K562 (cell line): ENCODE results near the gene ENO2. TPM values are rescaled to one million over a fixed set of nuclear protein-coding genes. Genes with fewer than 3 reads are reported as not detected.

Experiments used
- ATAC-seq: fragments of 200-7000 bp; cut with Tn5 transposase; 3 replicates; pipeline ENCODE4 v1.9.1; 2020; ENCODE audit warnings: moderate library complexity
- BruUV-seq: library from RNA; stranded (reverse); fragments of 400-500 nt; replicated peaks from 2 replicates; lab custom pipeline; 2021; lab: Mats Ljungman, UMichigan
- CTCF ChIA-PET: fragments of 300-600 bp; formaldehyde crosslinking; extraction: SDS; loops from one replicate; lab custom pipeline; 2021; ENCODE audit warnings: low intra/inter-chr PET ratio; lab: Yijun Ruan, JAX
- POLR2A ChIA-PET: fragments of 300-600, 350-650 bp; sonication (Branson Sonifier 250); formaldehyde crosslinking; extraction: SDS; loops from one replicate; lab custom pipeline; 2021; ENCODE audit warnings: antibody characterized with exemption, inconsistent platforms; lab: Yijun Ruan, JAX
- DNase-seq, 4 experiments: peaks; one replicate each; pipeline versions ENCODE4 v3.0.0 to v3.0.0-alpha.2; 2011 to 2018; ENCODE audit warnings: low spot score in 3 of 4, mixed read lengths in 3 of 4; ENCODE audit errors: extremely low read depth in 1 of 4
- FAIRE-seq: peaks from 2 replicates; lab custom pipeline; 2011; peaks lifted over from hg19 to GRCh38; lab: Jason Lieb, UNC
- H2AFZ ChIP-seq: 2 replicates; pipeline ENCODE4 v1.6.0; 2011; ENCODE audit warnings: low read depth, low read length, control low read depth, inconsistent platforms
- H3K27ac ChIP-seq: fragments of 200-600 bp; 3 replicates; pipeline ENCODE4 v1.8.0; 2011; ENCODE audit warnings: low read depth, mild to moderate bottlenecking, control low read depth, inconsistent platforms, low read length, moderate library complexity, mixed read lengths; ENCODE audit errors: extremely low read depth
- H3K27me3 ChIP-seq, 2 experiments: fragments of 300-600 bp in 1 of 2; 2 replicates in 1 of 2; 3 replicates in 1 of 2; pipeline versions ENCODE4 v1.6.0 to v1.8.0; 2011; ENCODE audit warnings: inconsistent platforms in 2 of 2, low read length in 2 of 2, mild to moderate bottlenecking in 1 of 2, mixed read lengths in 1 of 2, moderate library complexity in 1 of 2; ENCODE audit not compliant: control insufficient read depth in 2 of 2, insufficient read depth in 2 of 2
- H3K36me3 ChIP-seq: fragments of 300-600 bp; 3 replicates; pipeline ENCODE4 v1.8.0; 2011; ENCODE audit warnings: mild to moderate bottlenecking, low read length, inconsistent platforms; ENCODE audit not compliant: control insufficient read depth, insufficient read depth
- H3K4me1 ChIP-seq, 2 experiments: fragments of 200-600 bp in 1 of 2; replicated peaks in 1 of 2; 2 replicates in 1 of 2; 3 replicates in 1 of 2; pipeline versions ENCODE4 v1.5.1 to v1.8.0; 2011; ENCODE audit warnings: inconsistent platforms in 2 of 2, low read length in 2 of 2, mild to moderate bottlenecking in 1 of 2, mixed read lengths in 1 of 2, moderate library complexity in 1 of 2; ENCODE audit not compliant: control insufficient read depth in 2 of 2, insufficient read depth in 2 of 2
- H3K4me2 ChIP-seq: 2 replicates; pipeline ENCODE4 v1.6.1; 2011; ENCODE audit warnings: low read length, control low read depth, inconsistent platforms, mixed read lengths; ENCODE audit not compliant: insufficient read depth
- H3K4me3 ChIP-seq: fragments of 200-600 bp; sonication (generic), shearing (Covaris generic); 2 replicates; pipeline ENCODE4 v1.5.1; 2016; ENCODE audit warnings: control low read depth, inconsistent platforms
- H3K79me2 ChIP-seq: fragments of 200-600 bp; 3 replicates; pipeline ENCODE4 v1.8.0; 2011; ENCODE audit warnings: low read length, inconsistent platforms; ENCODE audit not compliant: control insufficient read depth, insufficient read depth
- H3K9ac ChIP-seq, 2 experiments: 2 replicates each; pipeline versions ENCODE4 v1.6.0 to v1.6.1; 2011; ENCODE audit warnings: low read depth in 2 of 2, low read length in 2 of 2, control low read depth in 1 of 2, inconsistent platforms in 1 of 2, mild to moderate bottlenecking in 1 of 2, mixed read lengths in 1 of 2; ENCODE audit not compliant: insufficient read depth in 1 of 2
- H3K9me1 ChIP-seq: one replicate; pipeline ENCODE4 v1.6.0; 2011; ENCODE audit warnings: inconsistent platforms, mild to moderate bottlenecking, low read length, moderate library complexity; ENCODE audit not compliant: control insufficient read depth, insufficient read depth
- H3K9me3 ChIP-seq: replicated peaks from 2 replicates; pipeline ENCODE4 v1.5.1; 2011; ENCODE audit warnings: low read depth, low read length, inconsistent platforms; ENCODE audit not compliant: control insufficient read depth, insufficient read depth
- H4K20me1 ChIP-seq: replicated peaks from 2 replicates; pipeline ENCODE4 v1.6.1; 2011; ENCODE audit warnings: low read length, inconsistent platforms, mixed read lengths; ENCODE audit not compliant: control insufficient read depth, insufficient read depth
- ADNP ChIP-seq: fragments of 200-800 bp; sonication (Bioruptor generic); IDR thresholded peaks from 2 replicates; pipeline ENCODE4 v1.6.1; 2016; ENCODE audit warnings: missing genetic modification characterization, missing compliant biosample characterization
- ARID2 ChIP-seq: fragments of 450-650 bp; IDR thresholded peaks from 2 replicates; pipeline ENCODE4 v1.6.1; 2017; ENCODE audit warnings: antibody characterized with exemption, mild to moderate bottlenecking
- FUS ChIP-seq: fragments of 200-400 bp; formaldehyde crosslinking; optimal IDR thresholded peaks from 2 replicates; pipeline ENCODE3; 2017; ENCODE audit warnings: low read depth, low read length
- IFI16 ChIP-seq: fragments of 250-450 bp; sonication (Bioruptor Pico); IDR thresholded peaks from 2 replicates; pipeline ENCODE4 v2.1.2; 2022; ENCODE audit warnings: mild to moderate bottlenecking, inconsistent platforms
- IRF2 ChIP-seq: sonication (generic); formaldehyde crosslinking; IDR thresholded peaks from 2 replicates; pipeline ENCODE4 v1.8.1; 2022; ENCODE audit warnings: mild to moderate bottlenecking, missing genetic modification reagents
- MECOM ChIP-seq: fragments of 250-450 bp; sonication (Bioruptor Pico); IDR thresholded peaks from 2 replicates; pipeline ENCODE4 v1.8.0; 2022; ENCODE audit warnings: inconsistent platforms
- SMAD4 ChIP-seq: fragments of 250-450 bp; sonication (Bioruptor Pico); conservative IDR thresholded peaks from 2 replicates; pipeline ENCODE4 v1.8.0; 2021; ENCODE audit warnings: inconsistent platforms, mild to moderate bottlenecking, moderate library complexity
- YY1 ChIP-seq, 3 experiments: IDR thresholded peaks; 2 replicates each; pipeline ENCODE4 v1.6.1; 2011; ENCODE audit warnings: low read length in 2 of 3, mild to moderate bottlenecking in 2 of 3, moderate library complexity in 2 of 3, borderline replicate concordance in 1 of 3, control low read depth in 1 of 3, low read depth in 1 of 3; ENCODE audit not compliant: insufficient read depth in 3 of 3, insufficient replicate concordance in 2 of 3, control insufficient read depth in 1 of 3, insufficient read length in 1 of 3; ENCODE audit errors: extremely low read depth in 1 of 3
- WGBS: fragments of 100-300 bp; shearing (Covaris generic); methylation state at CpG from one replicate; pipeline ENCODE4 v1.1.6; 2016; ENCODE audit warnings: low coverage, mixed read lengths; ENCODE audit not compliant: insufficient coverage; ENCODE audit errors: missing lambda C conversion rate; 5-methylcytosine and 5-hydroxymethylcytosine counted together
- in situ Hi-C: fragments of 300-500 bp; cut with MboI; formaldehyde crosslinking; loops from 4 replicates; pipeline ENCODE4 v1.15.0; 2018; ENCODE audit warnings: inconsistent platforms, mixed read lengths
- intact Hi-C: fragments of 100-400 bp; cut with micrococcal nuclease; formaldehyde crosslinking; loops from 2 replicates; pipeline ENCODE4 v1.14.2; 2022
- polyA plus RNA-seq, 8 experiments: library from polyadenylated mRNA; depleted of rRNA in 4 of 8; stranded (reverse) in 5 of 8; unstranded in 3 of 8; fragments of >200 nt; fragmentation: Nextera tagmentation in 2 of 8; fragmentation: Illumina TruSeq in 1 of 8; extraction: Ambion mirVana in 2 of 8; extraction: Trizol in 1 of 8; gene quantifications; 2 replicates each; pipeline versions ENCODE4 v1.2.1 to v1.2.3, GENCODE V29; 2011 to 2014; ENCODE audit warnings: inconsistent platforms in 1 of 8, missing spikeins in 1 of 8
- total RNA-seq, 7 experiments: library from RNA; depleted of rRNA in 6 of 7; stranded (reverse); fragments of >200 nt in 6 of 7; fragmentation: Illumina TruSeq in 2 of 7; extraction: Trizol in 2 of 7; gene quantifications; 2 replicates each; pipeline versions ENCODE4 v1.2.1 to v1.2.3, GENCODE V29; 2011 to 2021; ENCODE audit warnings: low replicate concordance in 1 of 7
- TF ChIP-seq, protein P1 (sequence below): sonication (generic); formaldehyde crosslinking; IDR thresholded peaks from 2 replicates; pipeline ENCODE4 v1.8.0; 2022; ENCODE audit warnings: missing genetic modification reagents, mild to moderate bottlenecking, borderline replicate concordance
- TF ChIP-seq, protein P2 (sequence below): sonication (generic); IDR thresholded peaks from 2 replicates; pipeline ENCODE4 v1.6.1; 2016

ENO2 gene
- total and polyA plus RNA-seq, 9 of the 15 experiments (the other 6 are each of a cell fraction or from before 2014, with no cell fraction given) = 10.9 to 43.3 (median 21.0) TPM

DNA sequence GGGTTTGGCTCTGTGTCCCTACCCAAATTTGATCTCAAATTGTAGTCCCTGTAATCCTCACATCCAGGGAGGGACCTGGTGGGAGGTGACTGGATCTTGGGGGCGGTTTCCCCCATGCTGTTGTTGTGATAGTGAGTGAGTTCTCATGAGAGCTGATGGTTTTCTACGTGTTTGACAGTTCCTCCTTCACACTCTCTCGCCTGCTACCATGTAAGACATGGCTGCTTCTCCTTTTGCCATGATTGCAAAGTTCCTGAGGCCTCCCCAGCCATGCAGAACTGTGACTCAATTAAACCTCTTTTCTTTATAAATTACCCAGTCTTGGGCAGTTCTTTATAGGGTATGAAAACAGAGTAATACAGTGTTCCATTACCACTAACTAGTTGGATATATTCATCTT is 20.1 kb upstream of the ENO2 start:
- no TSS peak for BruUV-seq
- FAIRE-seq (no peak), ATAC-seq (no peak), DNase-seq (no peak)
- H3K4me3 ChIP-seq = no peak overlapping the region
- H3K79me2 ChIP-seq = 0 out of 3 replicates have a peak, but pooled peaks cover 2% of the 10 kb centered on the region
- peak overlapping the region; percentile 55; the same call in 1 of the 2 replicates for H2AFZ ChIP-seq
- WGBS = 49% methylated on average over 2 of the region's 3 CpGs
- H3K9me1 ChIP-seq = no peaks in the 10 kb centered on the region
- no peak overlapping the region for H3K9ac ChIP-seq
- no peak overlapping the region for H3K27ac ChIP-seq
- no peaks in the 10 kb centered on the region for H3K9me3 ChIP-seq
- ChIA-PET CTCF (no interaction called here), POLR2A (no interaction called here)
- H3K4me1 ChIP-seq = peaks cover 13 to 14% of the 10 kb centered on the region in 2 experiments
- H3K27me3 ChIP-seq = no peaks in the 10 kb centered on the region
- intact Hi-C loops = no loop called here
- no peak for TF ChIP-seq YY1 (IDR thresholded peaks at IDR 0.05; ENCODE audit: borderline replicate concordance in 1 of 3, control insufficient read depth in 1 of 3, extremely low read depth in 1 of 3, insufficient read depth in 3 of 3, insufficient read length in 1 of 3, insufficient replicate concordance in 2 of 3, low read depth in 1 of 3, low read length in 2 of 3)
- no peak for TF ChIP-seq ADNP (tag)
- TF ChIP-seq MECOM = no peak
- no peak for TF ChIP-seq SMAD4 (CRISPR knock-in tag)
- no peak for TF ChIP-seq IFI16 (CRISPR knock-in tag)
- TF ChIP-seq, protein P1, sequence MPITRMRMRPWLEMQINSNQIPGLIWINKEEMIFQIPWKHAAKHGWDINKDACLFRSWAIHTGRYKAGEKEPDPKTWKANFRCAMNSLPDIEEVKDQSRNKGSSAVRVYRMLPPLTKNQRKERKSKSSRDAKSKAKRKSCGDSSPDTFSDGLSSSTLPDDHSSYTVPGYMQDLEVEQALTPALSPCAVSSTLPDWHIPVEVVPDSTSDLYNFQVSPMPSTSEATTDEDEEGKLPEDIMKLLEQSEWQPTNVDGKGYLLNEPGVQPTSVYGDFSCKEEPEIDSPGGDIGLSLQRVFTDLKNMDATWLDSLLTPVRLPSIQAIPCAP (CRISPR knock-in tag) = no peak
- no peak for TF ChIP-seq ARID2
- TF ChIP-seq IRF2 = no peak
- TF ChIP-seq, protein P2, sequence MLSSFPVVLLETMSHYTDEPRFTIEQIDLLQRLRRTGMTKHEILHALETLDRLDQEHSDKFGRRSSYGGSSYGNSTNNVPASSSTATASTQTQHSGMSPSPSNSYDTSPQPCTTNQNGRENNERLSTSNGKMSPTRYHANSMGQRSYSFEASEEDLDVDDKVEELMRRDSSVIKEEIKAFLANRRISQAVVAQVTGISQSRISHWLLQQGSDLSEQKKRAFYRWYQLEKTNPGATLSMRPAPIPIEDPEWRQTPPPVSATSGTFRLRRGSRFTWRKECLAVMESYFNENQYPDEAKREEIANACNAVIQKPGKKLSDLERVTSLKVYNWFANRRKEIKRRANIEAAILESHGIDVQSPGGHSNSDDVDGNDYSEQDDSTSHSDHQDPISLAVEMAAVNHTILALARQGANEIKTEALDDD = no peak
- no peak for TF ChIP-seq FUS
- H4K20me1 ChIP-seq = no peaks in the 10 kb centered on the region
- in situ Hi-C loops = no loop called here
- no peaks in the 10 kb centered on the region for H3K36me3 ChIP-seq
- no peak overlapping the region for H3K4me2 ChIP-seq
